Measurements from ENCODE around the gene EXOSC5.
"Not testable (repeated sequence)": the region's sequence is repeated elsewhere in the genome, so short reads cannot be mapped to it uniquely, and the experiment has no call there.

EXOSC5 gene

GRCh38 chr19:41412953-41413352 is 15.8 kb upstream of the EXOSC5 start:
- no peak for TF ChIP-seq CTCF (IDR thresholded peaks at IDR 0.05)
- peaks cover 97 to 99% of the 10 kb centered on the region in 2 experiments for H3K4me1 ChIP-seq (ENCODE audit: control insufficient read depth in 1 of 2, insufficient read depth in 1 of 2, low read depth in 1 of 2, low read length in 1 of 2)
- no peaks in the 10 kb centered on the region for H3K9me3 ChIP-seq
- H3K36me3 ChIP-seq = no peaks in the 10 kb centered on the region
- H3K4me3 ChIP-seq (ENCODE audit: low read depth in 1 of 2, low read length in 1 of 2) = no peak overlapping the region
- peak overlapping the region; percentile 64 for H3K27ac ChIP-seq
- no peaks in the 10 kb centered on the region for H3K27me3 ChIP-seq

GRCh38 chr19:41411968-41412265 is 14.8 kb upstream of the EXOSC5 start:
- Histone ChIP-seq H3K36me3 (no peaks in the 10 kb centered on the region), H3K4me3 (ENCODE audit: low read depth in 1 of 2, low read length in 1 of 2) (no peak overlapping the region)
- no peak for TF ChIP-seq CTCF (IDR thresholded peaks at IDR 0.05)

DNA sequence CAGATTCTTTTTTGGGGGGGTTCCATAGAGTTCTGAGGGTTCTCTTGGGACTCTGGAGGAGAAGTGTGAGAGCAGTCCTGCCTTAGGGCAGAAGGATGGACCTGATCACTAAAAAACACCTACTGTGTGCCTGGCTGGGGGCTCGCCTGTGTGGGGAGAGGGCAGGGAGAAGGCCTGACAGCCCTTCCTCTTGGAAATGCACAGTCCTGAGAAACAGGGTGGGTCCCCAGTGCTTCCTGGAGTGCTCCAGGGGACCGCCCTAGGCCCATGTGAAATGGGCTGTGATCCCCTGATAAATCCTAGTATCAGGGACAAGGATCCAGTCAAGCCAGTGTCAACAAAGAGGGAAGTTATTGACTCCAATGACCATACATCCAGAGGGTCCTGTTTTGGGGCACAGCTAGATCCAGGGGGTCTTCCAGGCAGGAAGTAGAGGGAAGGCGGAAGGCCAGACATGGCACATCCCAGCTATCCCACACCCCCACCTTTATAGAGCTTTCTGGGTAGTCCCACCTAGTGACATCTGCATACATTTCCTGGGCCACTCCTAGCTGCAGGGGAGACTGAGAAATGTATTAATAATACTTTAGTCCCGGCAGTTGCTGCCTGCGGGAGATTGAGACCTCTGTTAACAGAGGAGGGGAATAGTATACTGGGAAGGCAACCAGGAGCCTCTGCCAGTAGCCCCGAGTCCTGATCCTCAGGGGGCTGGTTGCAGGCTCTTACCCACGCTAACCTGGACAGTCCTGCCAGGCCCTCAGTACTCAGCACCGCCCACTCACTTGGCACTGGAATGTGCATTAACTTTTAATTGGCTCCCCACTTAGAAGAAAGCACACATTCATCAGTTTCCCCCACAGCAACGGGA is 14.2 kb upstream of the EXOSC5 start:
- Histone ChIP-seq H3K27me3 (no peaks in the 10 kb centered on the region), H3K4me1 (ENCODE audit: control insufficient read depth in 1 of 2, insufficient read depth in 1 of 2, low read depth in 1 of 2, low read length in 1 of 2) (peaks cover 97 to 99% of the 10 kb centered on the region in 2 experiments), H3K9me3 (no peaks in the 10 kb centered on the region), H3K27ac (peak overlapping the region; percentile 94), H3K4me3 (ENCODE audit: low read depth in 1 of 2, low read length in 1 of 2) (peak overlapping the region in 1 of 2 experiments; percentile 13), H3K36me3 (no peaks in the 10 kb centered on the region)
- TF ChIP-seq CTCF (IDR thresholded peaks at IDR 0.05) = no peak

More at GRCh38 chr19:41411968-41412265, 14.8 kb upstream of the EXOSC5 start:
- H3K9me3 ChIP-seq = no peaks in the 10 kb centered on the region
- peaks cover 97 to 99% of the 10 kb centered on the region in 2 experiments for H3K4me1 ChIP-seq (ENCODE audit: control insufficient read depth in 1 of 2, insufficient read depth in 1 of 2, low read depth in 1 of 2, low read length in 1 of 2)
- H3K27me3 ChIP-seq = no peaks in the 10 kb centered on the region
- H3K27ac ChIP-seq = peak overlapping the region; percentile 94

DNA sequence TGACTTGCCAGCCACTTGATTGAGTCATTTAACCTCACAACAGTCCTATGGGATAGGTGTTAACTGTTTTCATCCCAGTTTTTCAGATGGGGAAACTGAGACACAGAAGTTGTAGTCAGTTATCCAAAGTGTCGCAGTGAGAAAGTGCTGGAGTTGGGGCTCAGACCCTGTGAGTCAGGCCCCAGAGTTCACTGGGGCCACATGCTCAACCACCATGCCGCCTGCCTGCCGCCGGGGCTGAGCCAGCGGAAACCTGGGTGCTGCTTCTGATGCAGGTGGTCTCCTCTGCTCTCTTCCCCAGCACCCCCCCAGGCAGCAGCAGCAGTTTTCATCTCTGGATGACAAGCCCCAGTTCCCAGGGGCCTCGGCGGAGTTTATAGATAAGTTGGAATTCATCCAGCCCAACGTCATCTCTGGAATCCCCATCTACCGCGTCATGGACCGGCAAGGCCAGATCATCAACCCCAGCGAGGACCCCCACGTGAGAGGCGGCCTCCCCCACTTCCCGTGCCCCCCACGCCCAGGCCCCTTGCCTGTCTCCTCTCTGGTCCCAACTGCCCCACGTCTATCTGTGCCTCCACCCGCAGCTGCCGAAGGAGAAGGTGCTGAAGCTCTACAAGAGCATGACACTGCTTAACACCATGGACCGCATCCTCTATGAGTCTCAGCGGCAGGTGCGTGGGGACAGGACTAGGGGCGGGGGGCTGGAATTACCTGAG is 13.3 kb upstream of the EXOSC5 start:
- Histone ChIP-seq H3K36me3 (no peaks in the 10 kb centered on the region), H3K4me1 (ENCODE audit: control insufficient read depth in 1 of 2, insufficient read depth in 1 of 2, low read depth in 1 of 2, low read length in 1 of 2) (peaks cover 97 to 99% of the 10 kb centered on the region in 2 experiments), H3K27ac (peak overlapping the region; percentile 94), H3K4me3 (ENCODE audit: low read depth in 1 of 2, low read length in 1 of 2) (peak overlapping the region; percentile 13 to 31), H3K9me3 (no peaks in the 10 kb centered on the region), H3K27me3 (no peaks in the 10 kb centered on the region)
- no peak for TF ChIP-seq CTCF (IDR thresholded peaks at IDR 0.05)

- no peaks in the 10 kb centered on the region for H3K36me3 ChIP-seq
- peak overlapping the region in 1 of 2 experiments; percentile 13 for H3K4me3 ChIP-seq (ENCODE audit: low read depth in 1 of 2, low read length in 1 of 2)
- TF ChIP-seq CTCF (IDR thresholded peaks at IDR 0.05) = no peak
- H3K4me1 ChIP-seq (ENCODE audit: control insufficient read depth in 1 of 2, insufficient read depth in 1 of 2, low read depth in 1 of 2, low read length in 1 of 2) = peaks cover 85 to 87% of the 10 kb centered on the region in 2 experiments
- no peaks in the 10 kb centered on the region for H3K27me3 ChIP-seq
- H3K9me3 ChIP-seq = no peaks in the 10 kb centered on the region
- peak overlapping the region; percentile 94 for H3K27ac ChIP-seq
Measured at GRCh38 chr19:41409288-41409687, 12.1 kb upstream of the EXOSC5 start.

GRCh38 chr19:41408846-41409245 is 11.7 kb upstream of the EXOSC5 start:
- H3K27ac ChIP-seq = peak overlapping the region; percentile 94

More at GRCh38 chr19:41408846-41409245, 11.7 kb upstream of the EXOSC5 start:
- H3K4me3 ChIP-seq (ENCODE audit: low read depth in 1 of 2, low read length in 1 of 2) = peak overlapping the region in 1 of 2 experiments; percentile 13
- H3K36me3 ChIP-seq, H3K9me3 ChIP-seq, H3K27me3 ChIP-seq: not testable (repeated sequence)
- peaks cover 80 to 82% of the 10 kb centered on the region in 2 experiments for H3K4me1 ChIP-seq (ENCODE audit: control insufficient read depth in 1 of 2, insufficient read depth in 1 of 2, low read depth in 1 of 2, low read length in 1 of 2)
